ENCODE results near the gene CELF3.

GRCh38 chr1:151705753-151706463 lies 10.7 kb downstream of the CELF3 start:
- TF ChIP-seq, protein P1, sequence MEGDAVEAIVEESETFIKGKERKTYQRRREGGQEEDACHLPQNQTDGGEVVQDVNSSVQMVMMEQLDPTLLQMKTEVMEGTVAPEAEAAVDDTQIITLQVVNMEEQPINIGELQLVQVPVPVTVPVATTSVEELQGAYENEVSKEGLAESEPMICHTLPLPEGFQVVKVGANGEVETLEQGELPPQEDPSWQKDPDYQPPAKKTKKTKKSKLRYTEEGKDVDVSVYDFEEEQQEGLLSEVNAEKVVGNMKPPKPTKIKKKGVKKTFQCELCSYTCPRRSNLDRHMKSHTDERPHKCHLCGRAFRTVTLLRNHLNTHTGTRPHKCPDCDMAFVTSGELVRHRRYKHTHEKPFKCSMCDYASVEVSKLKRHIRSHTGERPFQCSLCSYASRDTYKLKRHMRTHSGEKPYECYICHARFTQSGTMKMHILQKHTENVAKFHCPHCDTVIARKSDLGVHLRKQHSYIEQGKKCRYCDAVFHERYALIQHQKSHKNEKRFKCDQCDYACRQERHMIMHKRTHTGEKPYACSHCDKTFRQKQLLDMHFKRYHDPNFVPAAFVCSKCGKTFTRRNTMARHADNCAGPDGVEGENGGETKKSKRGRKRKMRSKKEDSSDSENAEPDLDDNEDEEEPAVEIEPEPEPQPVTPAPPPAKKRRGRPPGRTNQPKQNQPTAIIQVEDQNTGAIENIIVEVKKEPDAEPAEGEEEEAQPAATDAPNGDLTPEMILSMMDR (IDR thresholded peaks at IDR 0.05) = no peak
- TF ChIP-seq POLR2A (IDR thresholded peaks at IDR 0.05) = no peak

Data from thyroid gland (tissue), 4 donors.